ENCODE results near the gene CACNA1E. TPM values are rescaled to one million over a fixed set of nuclear protein-coding genes. Genes with fewer than 3 reads are reported as not detected.

Gene CACNA1E
- total RNA-seq, 1 donor from 2014 or later = 0.08 TPM

DNA sequence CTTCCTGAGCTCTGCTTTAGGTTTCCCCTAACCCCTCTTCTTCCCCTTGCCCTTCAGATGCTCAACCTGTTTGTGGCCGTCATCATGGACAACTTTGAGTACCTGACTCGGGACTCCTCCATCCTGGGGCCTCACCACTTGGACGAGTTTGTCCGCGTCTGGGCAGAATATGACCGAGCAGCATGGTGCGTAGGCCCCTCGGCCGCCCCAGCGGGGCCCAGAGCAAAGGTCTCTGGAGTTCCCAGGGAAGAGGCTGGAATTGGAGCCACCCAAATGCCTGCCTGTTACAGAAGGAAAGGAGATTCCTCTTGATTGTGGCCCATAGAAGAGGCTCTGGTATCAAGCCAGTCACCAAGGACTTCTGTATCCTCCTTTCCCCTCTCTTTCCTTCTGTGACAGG is 292.7 kb downstream of the CACNA1E start:
- TF ChIP-seq CTCF (IDR thresholded peaks at IDR 0.05; ENCODE audit: insufficient read depth, low read length, poor library complexity, severe bottlenecking) = no peak

DNA sequence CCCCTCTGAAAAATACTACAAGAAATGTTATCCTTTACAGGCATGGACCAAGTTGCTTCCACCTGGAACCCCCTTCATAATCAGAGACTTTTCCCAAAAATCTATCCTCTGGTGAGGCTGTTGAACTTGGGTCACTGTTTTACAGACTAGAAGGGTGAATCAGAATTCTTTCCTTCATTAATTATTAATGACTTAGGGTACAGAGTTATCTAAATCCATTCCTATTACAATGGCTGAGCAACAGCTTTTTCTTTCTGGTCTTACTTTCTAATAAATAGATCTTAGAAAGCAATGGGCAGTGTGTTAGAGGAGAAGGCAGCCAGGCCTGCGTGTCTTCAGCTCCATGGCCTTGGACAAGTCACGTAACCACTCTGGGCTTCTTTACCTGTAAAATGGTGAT is 294.0 kb downstream of the CACNA1E start:
- TF ChIP-seq CTCF (IDR thresholded peaks at IDR 0.05; ENCODE audit: insufficient read depth, low read length, poor library complexity, severe bottlenecking) = no peak
- Histone ChIP-seq H3K4me3 (ENCODE audit: low read depth, low read length) (no peak overlapping the region), H3K36me3 (ENCODE audit: control insufficient read depth, insufficient read depth, low read length) (no peaks in the 10 kb centered on the region), H3K27me3 (ENCODE audit: control insufficient read depth, insufficient read depth, low read length) (no peaks in the 10 kb centered on the region)
- DNase-seq (ENCODE audit: low read depth) = no peak

More for the DNA sequence above, 292.7 kb downstream of the CACNA1E start:
- no peaks in the 10 kb centered on the region for H3K27me3 ChIP-seq (ENCODE audit: control insufficient read depth, insufficient read depth, low read length)
- no peak for DNase-seq (ENCODE audit: low read depth)
- H3K4me3 ChIP-seq (ENCODE audit: low read depth, low read length) = no peak overlapping the region
- H3K36me3 ChIP-seq (ENCODE audit: control insufficient read depth, insufficient read depth, low read length) = no peaks in the 10 kb centered on the region

DNA sequence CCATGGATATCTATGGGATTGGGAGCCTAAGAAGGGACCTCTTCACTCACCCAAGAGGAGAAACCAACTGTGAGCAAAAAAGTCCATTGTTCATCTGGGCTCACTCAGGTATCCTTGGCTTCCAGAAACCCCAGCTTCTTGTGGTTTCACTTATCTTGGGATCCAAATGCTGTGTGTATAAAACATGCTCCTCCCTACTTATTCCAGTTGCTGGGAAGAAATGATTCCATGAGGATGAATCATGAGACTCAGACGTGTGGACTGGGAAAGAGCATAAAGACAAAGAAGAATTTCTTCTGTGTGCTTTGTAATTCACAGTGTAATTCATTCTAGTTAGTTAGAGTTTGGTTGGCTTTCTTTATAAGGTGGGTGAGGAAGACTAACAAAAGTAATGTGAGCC is 294.5 kb downstream of the CACNA1E start:
- Histone ChIP-seq H3K27me3 (ENCODE audit: control insufficient read depth, insufficient read depth, low read length) (no peaks in the 10 kb centered on the region), H3K36me3 (ENCODE audit: control insufficient read depth, insufficient read depth, low read length) (no peaks in the 10 kb centered on the region), H3K4me3 (ENCODE audit: low read depth, low read length) (no peak overlapping the region)
- no peak for TF ChIP-seq CTCF (IDR thresholded peaks at IDR 0.05; ENCODE audit: insufficient read depth, low read length, poor library complexity, severe bottlenecking)
- DNase-seq (ENCODE audit: low read depth) = peak; percentile 47

- no peak for TF ChIP-seq CTCF (IDR thresholded peaks at IDR 0.05; ENCODE audit: insufficient read depth, low read length, poor library complexity, severe bottlenecking)
- Histone ChIP-seq H3K27me3 (ENCODE audit: control insufficient read depth, insufficient read depth, low read length) (no peaks in the 10 kb centered on the region), H3K36me3 (ENCODE audit: control insufficient read depth, insufficient read depth, low read length) (no peaks in the 10 kb centered on the region), H3K4me3 (ENCODE audit: low read depth, low read length) (no peak overlapping the region)
- DNase-seq (ENCODE audit: low read depth) = no peak
These were observed 295.4 kb downstream of the CACNA1E start for GRCh38 chr1:181778640-181779260.

DNA sequence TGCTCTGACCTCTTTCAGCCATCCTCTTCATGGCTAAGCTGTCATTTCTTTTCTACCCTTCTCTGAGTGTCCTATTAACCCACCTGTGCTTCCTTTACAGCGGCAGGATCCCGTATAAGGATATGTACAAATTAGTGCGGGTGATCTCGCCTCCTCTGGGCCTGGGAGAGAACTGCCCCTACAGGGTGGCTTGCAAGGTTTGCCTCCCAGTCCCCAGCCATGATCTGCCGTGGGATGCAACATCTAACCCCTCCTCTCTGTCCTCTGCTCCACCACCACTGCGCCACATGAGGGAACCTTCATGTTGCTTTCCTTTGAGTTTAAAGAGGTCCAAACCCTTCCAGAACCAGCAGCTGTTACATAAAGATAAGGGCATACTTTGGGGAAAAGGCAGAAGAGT is 296.0 kb downstream of the CACNA1E start:
- no peak for TF ChIP-seq CTCF (IDR thresholded peaks at IDR 0.05; ENCODE audit: insufficient read depth, low read length, poor library complexity, severe bottlenecking)
- no peaks in the 10 kb centered on the region for H3K36me3 ChIP-seq (ENCODE audit: control insufficient read depth, insufficient read depth, low read length)
- H3K27me3 ChIP-seq (ENCODE audit: control insufficient read depth, insufficient read depth, low read length) = no peaks in the 10 kb centered on the region
- no peak for DNase-seq (ENCODE audit: low read depth)
- H3K4me3 ChIP-seq (ENCODE audit: low read depth, low read length) = no peak overlapping the region

DNA sequence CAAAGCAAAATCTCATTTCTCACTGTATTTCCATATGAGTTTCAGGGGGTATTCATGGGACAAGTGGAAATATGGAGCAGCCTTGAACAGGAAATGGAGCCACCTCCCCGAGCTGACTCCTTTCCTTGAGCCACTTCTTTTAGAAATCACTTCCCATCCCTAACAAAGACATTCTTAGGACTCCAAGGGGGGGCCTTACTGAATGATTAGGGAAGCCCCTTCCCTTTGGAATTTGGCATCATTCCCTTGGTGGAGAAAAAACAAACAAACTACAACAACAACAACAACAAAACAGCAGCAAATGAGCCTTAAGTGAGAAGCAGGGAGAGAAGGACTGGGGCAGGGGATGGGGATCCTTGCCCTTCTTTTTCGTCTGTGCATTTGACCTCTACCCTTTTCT is 299.9 kb downstream of the CACNA1E start:
- no peaks in the 10 kb centered on the region for H3K36me3 ChIP-seq (ENCODE audit: control insufficient read depth, insufficient read depth, low read length)
- no peak for TF ChIP-seq CTCF (IDR thresholded peaks at IDR 0.05; ENCODE audit: insufficient read depth, low read length, poor library complexity, severe bottlenecking)
- no peak for DNase-seq (ENCODE audit: low read depth)
- no peaks in the 10 kb centered on the region for H3K27me3 ChIP-seq (ENCODE audit: control insufficient read depth, insufficient read depth, low read length)
- no peak overlapping the region for H3K4me3 ChIP-seq (ENCODE audit: low read depth, low read length)
